NCI-H146 treated with DMSO at 0.1 percent for 48 hours (cell line): ENCODE measurements around the gene ARHGEF19.

Experiments
- DNase-seq: peaks from one replicate; lab custom pipeline; 2025; ENCODE audit not compliant: unreplicated experiment; lab: John Stamatoyannopoulos, UW

Gene ARHGEF19

GRCh38 chr1:16151196-16151994 is 61.1 kb downstream of the ARHGEF19 start:
- no peak for DNase-seq

DNA sequence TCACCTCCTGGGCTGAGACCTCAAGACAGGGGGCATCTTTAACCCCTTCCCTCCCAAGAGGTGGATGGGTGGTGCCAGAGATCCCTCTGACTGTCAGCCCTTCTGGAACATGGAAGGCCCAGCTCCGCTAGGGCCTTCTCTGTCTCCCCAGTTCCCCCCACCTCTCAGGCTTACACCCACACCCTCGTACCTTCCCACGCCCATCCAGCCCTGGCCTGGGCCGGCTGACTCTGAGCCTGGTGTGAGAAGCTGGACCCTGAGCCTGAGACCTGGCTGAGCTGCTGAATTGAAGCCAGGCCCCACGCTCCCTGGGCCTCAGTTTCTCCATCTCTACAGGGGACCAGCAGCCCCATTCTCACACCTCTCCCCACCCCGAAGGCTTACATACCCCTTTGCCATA is 61.9 kb downstream of the ARHGEF19 start:
- DNase-seq = no peak

GRCh38 chr1:16149702-16150488 is 62.6 kb downstream of the ARHGEF19 start:
- no peak for DNase-seq

GRCh38 chr1:16149146-16149545 is 63.3 kb downstream of the ARHGEF19 start:
- no peak for DNase-seq

DNA sequence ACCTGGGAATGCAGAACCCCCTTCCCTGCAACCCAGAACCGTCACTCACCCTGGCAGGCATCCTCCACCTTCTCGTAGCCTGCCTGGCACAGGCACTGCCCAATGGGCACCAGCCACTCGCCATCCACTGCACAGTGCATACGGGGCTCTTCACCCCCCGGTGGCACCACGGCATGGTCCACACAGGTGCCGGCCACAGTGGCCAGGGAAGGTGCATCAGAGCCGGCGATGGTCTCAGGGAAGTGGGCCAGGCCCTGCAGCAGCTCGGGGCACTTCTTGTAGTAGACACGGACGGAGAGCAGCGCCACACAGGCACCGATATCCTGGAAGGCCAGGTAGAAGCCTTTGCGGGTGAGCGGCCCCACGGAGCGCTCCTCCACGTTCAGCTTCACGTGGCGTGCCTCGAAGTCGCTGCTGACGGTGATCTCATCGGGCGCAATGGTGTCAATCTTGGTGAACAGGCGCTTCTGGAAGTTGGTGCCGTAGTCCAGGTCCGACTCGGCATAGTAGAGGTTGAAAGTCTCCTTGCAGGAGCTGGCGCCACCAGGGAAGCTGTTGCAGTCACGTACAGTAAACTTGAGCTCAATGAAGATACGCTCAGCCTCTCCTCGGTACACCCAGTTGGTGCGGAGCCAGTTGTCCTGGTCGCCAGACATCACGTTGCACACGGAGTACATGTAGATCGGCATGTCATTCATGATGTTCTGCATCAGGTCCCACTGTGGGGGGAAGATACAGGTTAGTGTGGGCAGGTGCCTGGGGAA is 63.9 kb downstream of the ARHGEF19 start:
- DNase-seq = no peak
